Upper lobe of left lung (tissue), 6 donors: ENCODE measurements around the gene MID1IP1. TPM values are rescaled to one million over a fixed set of nuclear protein-coding genes. Genes with fewer than 3 reads are reported as not detected.

ENCODE experiments used
- ATAC-seq, 2 donors: fragments of 200-7000 bp; cut with Tn5 transposase; one replicate each; pipeline ENCODE4 v1.9.1; 2022; ENCODE audit warnings: mild to moderate bottlenecking in 2 of 2, moderate library complexity in 2 of 2; ENCODE audit not compliant: low FRiP score in 2 of 2
- DNase-seq, 2 donors: peaks; one replicate each; pipeline ENCODE4 v3.0.0-alpha.2; 2019 to 2020
- H3K27ac ChIP-seq, 4 donors: fragments of 200-600 bp; sonication (generic); one replicate each; pipeline ENCODE4 v1.5.1; 2016 to 2019
- H3K27me3 ChIP-seq, 4 donors: fragments of 200-600 bp; sonication (generic); one replicate each; pipeline ENCODE4 v1.5.1; 2017 to 2019
- H3K36me3 ChIP-seq, 4 donors: fragments of 200-600 bp; sonication (generic); one replicate each; pipeline ENCODE4 v1.5.1; 2016 to 2019
- H3K4me1 ChIP-seq, 4 donors: fragments of 200-600 bp; sonication (generic); one replicate each; pipeline ENCODE4 v1.5.1; 2018 to 2019
- H3K4me3 ChIP-seq, 4 donors: fragments of 200-600 bp; sonication (generic); one replicate each; pipeline ENCODE4 v1.5.1; 2017 to 2019; ENCODE audit warnings: mild to moderate bottlenecking in 2 of 4, moderate library complexity in 1 of 4
- H3K9me3 ChIP-seq, 4 donors: fragments of 200-600 bp; sonication (generic); one replicate each; pipeline ENCODE4 v1.5.1; 2018 to 2019
- CTCF ChIP-seq, 6 experiments: fragments of 450-650 bp in 4 of 6; fragments of 200-600 bp in 2 of 6; sonication (generic) in 2 of 6; IDR thresholded peaks; one replicate each; pipeline ENCODE4 v1.5.1; 2016 to 2019; ENCODE audit warnings: antibody characterized with exemption in 6 of 6
- EP300 ChIP-seq, 4 donors: sonication (generic); formaldehyde crosslinking; IDR thresholded peaks; one replicate each; pipeline ENCODE4 v1.5.1; 2017; ENCODE audit warnings: antibody characterized with exemption in 4 of 4, control low read depth in 2 of 4
- POLR2A ChIP-seq, 4 donors: fragments of 450-650 bp; IDR thresholded peaks; one replicate each; pipeline ENCODE4 v1.5.1; 2016 to 2017; ENCODE audit warnings: antibody characterized with exemption in 4 of 4, mild to moderate bottlenecking in 2 of 4
- POLR2AphosphoS5 ChIP-seq, 2 donors: sonication (generic); formaldehyde crosslinking; IDR thresholded peaks; one replicate each; pipeline ENCODE4 v1.5.1; 2017; ENCODE audit warnings: antibody characterized with exemption in 2 of 2
- WGBS, 2 donors: methylation state at CpG; one replicate each; pipeline ENCODE4 v1.1.5; 2017 to 2018; 5-methylcytosine and 5-hydroxymethylcytosine counted together
- total RNA-seq, 6 donors: library from RNA; depleted of rRNA in 4 of 6; stranded (reverse); fragments of >200 nt in 4 of 6; gene quantifications; one replicate each; pipeline versions ENCODE4 v1.1.0 to v1.2.1, GENCODE V29; 2016 to 2021
- donor health status: DM: no; HTN: no; CAD: no; lungs with moderate emphysema.
- donor health status: DM: no; HTN: yes; CAD: no; lungs with severe emphysema.

Gene MID1IP1
- total RNA-seq, 6 donors from 2014 or later: 88.0 to 187 (median 121) TPM

DNA sequence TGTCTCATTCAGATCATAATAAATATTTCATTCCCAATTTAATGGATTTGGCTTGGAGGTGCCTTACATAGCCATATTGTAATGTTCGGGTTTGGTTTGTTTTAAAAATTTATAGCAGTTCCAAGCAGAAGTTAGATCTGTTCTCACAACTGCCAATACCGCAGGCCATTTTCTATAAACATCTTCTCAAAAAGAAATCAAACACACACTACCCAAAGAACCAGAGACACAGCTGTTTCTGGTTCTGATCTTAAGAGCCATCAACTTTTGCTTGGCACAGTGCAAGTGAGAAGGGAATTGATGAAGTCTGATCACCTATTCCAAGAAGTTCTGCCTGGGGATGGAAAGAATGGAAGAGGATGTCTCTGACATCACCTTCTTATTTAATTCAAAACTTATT lies 22.9 kb downstream of the MID1IP1 start:
- Histone ChIP-seq H3K27ac (no peak overlapping the region), H3K4me1 (no peaks in the 10 kb centered on the region), H3K36me3 (no peaks in the 10 kb centered on the region), H3K9me3 (no peaks in the 10 kb centered on the region), H3K27me3 (no peaks in the 10 kb centered on the region), H3K4me3 (no peak overlapping the region)
- WGBS, 2 donors: 88% methylated on average over 2 of the region's 2 CpGs
- ATAC-seq: no peak
- DNase-seq: no peak
- no peak for TF ChIP-seq POLR2A (IDR thresholded peaks at IDR 0.05)
- no peak for TF ChIP-seq EP300 (IDR thresholded peaks at IDR 0.05)
- TF ChIP-seq CTCF (IDR thresholded peaks at IDR 0.05): no peak
- TF ChIP-seq POLR2AphosphoS5 (IDR thresholded peaks at IDR 0.05): no peak

GRCh38 chrX:38831949-38832348 lies 30.7 kb downstream of the MID1IP1 start:
- Histone ChIP-seq H3K4me3 (no peak overlapping the region), H3K4me1 (no peaks in the 10 kb centered on the region), H3K36me3 (no peaks in the 10 kb centered on the region), H3K27me3 (no peaks in the 10 kb centered on the region), H3K9me3 (no peaks in the 10 kb centered on the region), H3K27ac (no peak overlapping the region)
- ATAC-seq (no peak), DNase-seq (no peak)
- TF ChIP-seq CTCF (IDR thresholded peaks at IDR 0.05) (no peak), EP300 (IDR thresholded peaks at IDR 0.05) (no peak), POLR2AphosphoS5 (IDR thresholded peaks at IDR 0.05) (no peak), POLR2A (IDR thresholded peaks at IDR 0.05) (no peak)
- 64 to 95% methylated on average over 2 of the region's 2 CpGs for WGBS, 2 donors

DNA sequence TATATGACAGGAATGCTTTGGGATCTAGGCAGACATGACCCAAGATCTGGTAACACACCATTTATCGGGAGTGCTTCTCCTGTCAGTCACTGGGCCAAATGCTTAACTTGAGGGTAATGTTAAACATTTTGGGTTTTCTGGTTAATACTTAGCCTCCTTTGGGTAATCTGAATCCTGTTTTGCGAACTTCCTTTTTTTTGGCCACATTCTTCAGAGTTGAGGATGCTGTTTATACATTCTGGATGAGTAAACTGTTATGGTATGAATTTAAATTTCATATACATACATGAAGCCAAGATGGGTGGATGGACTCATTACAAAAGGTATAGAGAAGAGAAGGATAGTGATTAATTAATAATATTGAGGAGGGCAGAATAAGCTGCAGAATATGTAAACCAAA lies 36.1 kb downstream of the MID1IP1 start:
- Histone ChIP-seq H3K36me3 (no peaks in the 10 kb centered on the region), H3K27ac (no peak overlapping the region), H3K9me3 (no peaks in the 10 kb centered on the region), H3K27me3 (no peaks in the 10 kb centered on the region), H3K4me1 (no peaks in the 10 kb centered on the region), H3K4me3 (no peak overlapping the region)
- WGBS, 2 donors: 85 to 95% methylated on average over 2 of the region's 2 CpGs
- DNase-seq (no peak), ATAC-seq (no peak)
- TF ChIP-seq CTCF (IDR thresholded peaks at IDR 0.05) (no peak), POLR2A (IDR thresholded peaks at IDR 0.05) (no peak), POLR2AphosphoS5 (IDR thresholded peaks at IDR 0.05) (no peak), EP300 (IDR thresholded peaks at IDR 0.05) (no peak)

DNA sequence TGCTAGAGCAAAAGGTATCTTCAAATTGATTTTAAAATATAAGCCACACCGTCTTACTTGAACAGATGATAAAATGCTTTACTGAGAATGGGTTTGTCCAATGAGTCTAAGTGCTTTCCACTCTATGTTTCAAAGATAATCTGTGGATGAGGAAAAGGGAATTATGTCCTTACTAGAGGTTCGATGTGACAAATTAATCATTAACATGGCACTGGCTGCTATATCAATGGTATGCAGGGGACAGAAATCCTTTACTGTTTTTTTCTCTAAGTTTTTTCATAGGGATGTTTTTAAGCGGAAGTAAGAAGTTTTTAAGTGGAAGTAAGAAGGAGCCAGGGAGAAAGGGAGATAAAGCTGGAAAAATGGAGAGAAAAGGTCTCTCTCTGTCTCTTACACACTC lies 38.0 kb downstream of the MID1IP1 start:
- 65 to 73% methylated on average over 3 of the region's 3 CpGs for WGBS, 2 donors
- no peaks in the 10 kb centered on the region for H3K9me3 ChIP-seq
- no peak overlapping the region for H3K4me3 ChIP-seq
- H3K36me3 ChIP-seq: no peaks in the 10 kb centered on the region
- H3K27ac ChIP-seq: no peak overlapping the region
- DNase-seq: no peak
- TF ChIP-seq CTCF (IDR thresholded peaks at IDR 0.05) (no peak), EP300 (IDR thresholded peaks at IDR 0.05) (no peak), POLR2A (IDR thresholded peaks at IDR 0.05) (no peak), POLR2AphosphoS5 (IDR thresholded peaks at IDR 0.05) (no peak)
- no peaks in the 10 kb centered on the region for H3K27me3 ChIP-seq
- no peaks in the 10 kb centered on the region for H3K4me1 ChIP-seq
- ATAC-seq: no peak

GRCh38 chrX:38839944-38840343 lies 38.7 kb downstream of the MID1IP1 start:
- Histone ChIP-seq H3K4me3 (no peak overlapping the region), H3K4me1 (no peaks in the 10 kb centered on the region), H3K36me3 (no peaks in the 10 kb centered on the region), H3K27me3 (no peaks in the 10 kb centered on the region), H3K9me3 (no peaks in the 10 kb centered on the region), H3K27ac (no peak overlapping the region)
- TF ChIP-seq POLR2A (IDR thresholded peaks at IDR 0.05) (no peak), POLR2AphosphoS5 (IDR thresholded peaks at IDR 0.05) (no peak), EP300 (IDR thresholded peaks at IDR 0.05) (no peak), CTCF (IDR thresholded peaks at IDR 0.05) (no peak)
- WGBS, 2 donors: 55 to 84% methylated on average over 1 of the region's 1 CpG
- no peak for ATAC-seq
- DNase-seq: no peak
